NCI-H1436 treated with DMSO at 0.1 percent for 48 hours (cell line): ENCODE measurements around the gene TNFRSF25.

Experiments
- DNase-seq: peaks from one replicate; lab custom pipeline; 2025; lab: John Stamatoyannopoulos, UW

TNFRSF25 gene

GRCh38 chr1:6416295-6416656 lies 49.7 kb downstream of the TNFRSF25 start:
- no peak for DNase-seq

GRCh38 chr1:6414881-6415626 lies 50.9 kb downstream of the TNFRSF25 start:
- DNase-seq: no peak

GRCh38 chr1:6414443-6414844 lies 51.5 kb downstream of the TNFRSF25 start:
- no peak for DNase-seq

GRCh38 chr1:6412896-6413295 lies 53.1 kb downstream of the TNFRSF25 start:
- no peak for DNase-seq
